Fibroblast of skin of right quadriceps (primary cell): ENCODE data around the gene CACNB2.

Source experiments
- DNase-seq: peaks from one replicate; pipeline ENCODE4 v3.0.0-alpha.2; 2013

CACNB2 gene

DNA sequence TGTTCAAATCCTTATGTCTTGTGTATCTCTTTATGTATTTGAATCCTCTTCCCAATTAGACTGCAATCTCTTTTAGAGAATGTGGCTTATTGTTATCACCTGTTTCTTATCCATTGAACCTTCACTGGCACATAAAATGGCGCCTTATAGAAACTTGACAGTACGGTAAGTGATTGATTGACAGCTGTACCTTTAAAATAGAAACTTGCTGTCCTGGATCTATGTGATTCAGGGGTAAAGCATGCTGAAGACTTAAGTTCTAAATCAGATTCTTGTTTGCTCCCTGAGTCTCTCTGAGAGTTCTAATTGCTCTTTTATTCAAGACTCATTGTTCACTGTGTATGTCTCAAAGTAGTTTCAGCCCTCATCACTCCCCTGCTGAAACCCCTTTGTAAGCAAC, 91.3 kb downstream of the CACNB2 start:
- no peak for DNase-seq

- no peak for DNase-seq
Observed at GRCh38 chr10:18233775-18234174, 93.6 kb downstream of the CACNB2 start.

GRCh38 chr10:18235477-18235876, 95.3 kb downstream of the CACNB2 start:
- no peak for DNase-seq

DNA sequence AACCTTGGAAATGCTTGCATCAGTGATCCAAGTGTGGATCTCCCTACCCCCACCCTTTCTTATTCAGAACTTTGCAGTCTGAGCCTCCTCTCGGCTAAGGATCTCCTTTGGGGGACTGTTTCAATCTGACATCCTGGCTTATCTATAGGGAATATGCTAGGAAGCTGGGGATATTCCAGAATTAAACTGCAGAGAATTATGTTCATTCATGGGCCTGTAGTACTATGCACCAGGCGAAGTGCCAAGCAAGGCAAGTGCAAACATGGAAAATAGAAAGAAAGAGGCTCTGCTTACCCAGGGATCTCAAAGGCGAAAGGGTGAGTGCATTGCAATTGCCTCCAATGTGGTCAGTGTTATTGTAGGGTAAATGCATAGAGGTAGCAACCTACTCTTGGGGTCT, 96.5 kb downstream of the CACNB2 start:
- DNase-seq, result no peak

- peak; percentile 53 for DNase-seq
Observed at GRCh38 chr10:18238870-18239485, 98.8 kb downstream of the CACNB2 start.

- no peak for DNase-seq
Observed at GRCh38 chr10:18240185-18240882, 100.1 kb downstream of the CACNB2 start.

- DNase-seq, result no peak
Observed at GRCh38 chr10:18246967-18247366, 106.7 kb downstream of the CACNB2 start.

DNA sequence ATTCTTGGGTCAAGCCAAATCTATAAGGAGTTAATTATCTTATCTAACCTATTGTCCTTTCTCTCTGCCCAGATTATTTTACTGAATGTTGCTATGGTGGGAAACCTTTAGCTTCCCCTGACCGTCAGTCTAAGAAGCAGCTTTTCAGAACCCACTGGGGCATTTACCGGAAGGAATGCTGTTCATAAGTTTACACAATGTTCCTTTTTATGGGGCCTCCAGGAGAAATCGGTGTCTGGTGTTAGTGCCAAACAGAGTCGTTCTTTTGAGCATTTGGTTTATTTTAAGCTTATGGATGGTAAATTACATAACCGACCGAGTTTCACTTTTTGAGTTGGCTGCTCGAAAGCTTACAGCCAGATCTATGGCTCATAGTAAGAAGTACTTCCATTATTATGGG, 111.9 kb downstream of the CACNB2 start:
- DNase-seq, result no peak

DNA sequence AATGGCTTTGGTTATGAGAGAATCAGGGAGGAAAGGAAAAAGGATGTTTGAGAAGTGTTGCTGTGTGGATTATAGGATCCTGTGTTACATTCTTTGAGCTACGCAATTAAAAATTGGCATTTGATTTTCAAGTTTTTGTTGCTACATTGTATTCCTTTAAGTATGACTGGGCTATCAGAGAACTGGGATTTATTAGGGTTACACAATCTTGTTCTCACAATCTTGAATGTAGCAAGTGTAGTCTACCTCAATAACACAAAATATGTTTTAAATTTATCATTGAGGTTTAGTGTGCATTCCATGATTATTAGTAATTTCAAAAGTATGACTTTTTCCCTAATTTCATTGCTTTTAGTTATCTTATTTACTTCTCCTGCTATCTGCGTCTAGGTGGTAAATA, 113.9 kb downstream of the CACNB2 start:
- DNase-seq, result peak; percentile 24

GRCh38 chr10:18254692-18255091, 114.5 kb downstream of the CACNB2 start:
- DNase-seq, result no peak

DNA sequence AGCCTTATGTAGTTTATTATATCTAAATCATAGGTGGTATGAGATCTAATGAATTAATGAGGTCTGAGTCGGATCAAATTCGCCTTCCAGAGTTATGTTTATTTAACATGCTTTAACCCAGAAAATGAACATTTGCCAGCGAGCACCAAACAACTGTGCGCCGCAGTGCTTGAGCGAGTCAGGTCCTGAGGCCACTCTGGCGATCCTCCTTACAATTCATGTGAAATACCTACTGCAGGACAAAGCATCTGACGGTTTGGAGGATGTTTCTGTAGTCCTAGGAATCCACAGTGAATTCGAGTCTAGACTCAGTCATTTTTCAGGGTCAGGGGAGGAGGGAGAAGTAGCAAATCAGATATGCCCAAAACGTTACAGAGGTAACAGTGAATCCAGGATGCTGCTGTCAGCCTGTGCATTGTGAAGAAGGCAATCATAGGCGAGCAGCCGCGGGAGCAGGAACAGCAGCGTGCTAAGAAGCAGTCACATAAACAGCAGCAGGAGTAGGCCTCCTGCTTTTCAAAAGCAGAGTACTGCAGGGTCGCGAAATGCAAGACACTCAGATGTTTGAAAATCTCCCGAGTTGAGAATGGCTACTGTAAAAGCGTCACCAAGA, 120.2 kb downstream of the CACNB2 start:
- no peak for DNase-seq

DNA sequence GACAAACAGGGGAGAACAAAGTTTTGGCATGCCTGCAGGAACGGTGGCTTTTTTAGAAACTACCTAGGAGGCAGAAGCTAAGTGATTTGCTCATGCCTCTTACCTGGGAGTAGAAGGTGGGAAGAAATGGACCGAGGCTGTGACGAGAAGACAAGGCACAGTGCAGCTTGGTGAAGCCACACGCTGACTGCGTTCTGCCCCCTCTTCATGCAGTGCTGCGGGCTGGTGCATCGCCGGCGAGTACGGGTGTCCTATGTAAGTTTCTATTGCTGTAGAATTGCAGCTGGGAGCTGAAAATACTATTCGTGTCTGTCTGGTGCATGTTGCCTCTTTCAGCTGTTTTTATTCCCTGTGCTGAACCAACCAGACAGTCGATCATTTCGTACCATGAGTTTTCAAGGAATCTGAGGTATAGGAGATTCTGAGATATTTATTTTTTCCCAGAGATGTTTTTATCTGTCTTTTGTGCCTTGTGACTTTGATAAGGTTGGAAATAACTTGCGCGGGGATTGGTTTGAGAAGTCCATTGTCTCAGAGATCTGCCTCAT, 120.9 kb downstream of the CACNB2 start:
- DNase-seq, result no peak

GRCh38 chr10:18261768-18262231, 121.6 kb downstream of the CACNB2 start:
- no peak for DNase-seq

DNA sequence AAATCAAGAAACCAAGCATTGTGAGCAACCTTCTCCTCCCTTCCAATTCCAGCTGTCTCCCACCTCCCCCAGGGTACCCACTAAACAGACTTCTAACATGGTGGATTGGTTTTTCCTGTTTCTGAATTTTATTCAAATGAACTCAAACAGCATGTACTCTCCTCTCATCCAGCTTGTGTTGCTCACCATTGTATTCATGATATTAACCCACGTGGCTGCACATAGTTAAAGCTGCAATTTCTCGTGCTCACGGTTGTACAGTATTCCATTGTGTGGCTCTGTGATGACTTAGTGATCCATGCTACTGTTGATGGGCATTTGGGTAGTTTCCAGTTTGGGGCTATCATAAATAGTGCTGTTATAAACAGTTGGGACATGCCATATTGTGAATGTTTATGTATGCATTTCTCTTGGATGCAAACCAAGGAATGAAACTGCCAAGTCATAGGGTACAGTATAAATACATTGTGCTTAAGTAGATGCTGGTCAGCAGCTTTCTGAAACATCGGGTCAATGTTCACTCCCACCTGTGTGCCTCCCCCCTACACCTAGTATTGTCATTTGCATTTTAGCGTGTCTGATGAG, 124.3 kb downstream of the CACNB2 start:
- no peak for DNase-seq

GRCh38 chr10:18268005-18268404, 127.8 kb downstream of the CACNB2 start:
- no peak for DNase-seq

DNA sequence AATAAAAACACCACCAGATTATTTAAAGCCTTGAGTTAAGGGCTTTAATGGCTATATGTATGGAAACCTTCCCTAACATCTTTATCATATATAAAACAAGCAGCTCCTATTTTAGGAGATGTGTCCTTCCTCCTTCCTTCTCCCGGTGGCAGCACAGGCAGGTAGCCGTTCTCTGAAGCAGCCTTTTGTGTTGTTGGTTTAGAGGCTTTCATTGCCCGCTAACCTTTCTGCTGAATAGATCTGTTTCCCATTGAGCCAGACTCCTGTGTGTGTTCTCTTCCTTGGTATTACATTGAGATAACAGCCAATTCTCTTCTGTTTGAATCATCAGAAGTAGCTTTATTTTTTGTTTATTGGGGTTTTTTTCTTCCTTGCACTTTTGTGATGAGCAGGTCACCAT, 131.3 kb downstream of the CACNB2 start:
- DNase-seq, result no peak

GRCh38 chr10:18273039-18273438, 132.8 kb downstream of the CACNB2 start:
- DNase-seq, result no peak

GRCh38 chr10:18278181-18278580, 138.0 kb downstream of the CACNB2 start:
- DNase-seq, result no peak

GRCh38 chr10:18279173-18279572, 138.9 kb downstream of the CACNB2 start:
- DNase-seq, result peak; percentile 61

- DNase-seq, result no peak
Observed at GRCh38 chr10:18282094-18282493, 141.9 kb downstream of the CACNB2 start.

- DNase-seq, result no peak
Observed at GRCh38 chr10:18290651-18291313, 150.6 kb downstream of the CACNB2 start.

DNA sequence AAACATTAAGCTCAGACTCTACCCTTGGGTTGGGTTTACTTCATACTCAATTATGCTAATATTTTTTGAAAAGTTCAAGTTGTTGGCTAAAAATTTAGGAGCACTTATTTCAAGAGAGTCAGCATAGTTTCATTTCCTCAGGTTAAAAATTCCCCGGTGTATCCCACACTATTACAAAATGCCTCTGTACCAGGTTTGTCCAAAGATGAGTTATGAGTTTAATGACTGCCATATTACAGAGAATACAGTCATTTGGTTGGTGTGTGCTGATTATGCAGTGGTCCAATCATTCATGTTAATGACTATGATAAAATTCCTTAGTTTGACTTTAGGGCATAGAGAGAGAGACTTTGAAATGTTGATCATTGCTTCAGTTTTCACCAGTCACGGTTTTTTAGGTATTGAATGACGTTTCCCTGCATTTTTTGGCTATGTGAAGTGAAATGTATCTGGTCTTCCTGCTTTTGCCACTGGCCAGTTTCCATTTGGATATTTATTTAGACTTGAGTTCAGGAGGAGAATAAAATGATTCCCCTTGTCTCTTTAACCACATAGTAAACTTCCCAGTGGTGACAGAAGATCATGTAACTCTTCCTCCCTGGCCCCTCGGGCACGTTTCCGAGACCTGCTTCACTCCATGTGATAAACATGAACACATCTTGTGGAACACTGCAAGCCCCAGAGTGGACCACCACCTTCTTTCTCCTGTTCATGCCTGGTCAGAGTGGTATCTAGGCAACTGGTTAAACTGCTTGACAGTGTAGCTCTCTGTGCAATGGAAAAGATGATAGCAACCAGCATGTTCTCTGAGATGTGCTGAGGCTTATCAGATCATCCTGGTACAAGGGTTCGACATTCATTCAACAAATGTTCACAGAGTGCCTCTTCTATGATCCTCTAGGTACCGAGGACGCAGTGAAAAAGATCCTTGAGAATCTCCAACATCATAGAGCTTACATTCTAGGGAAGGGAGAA, 153.6 kb downstream of the CACNB2 start:
- DNase-seq, result no peak
